ENCODE measurements around the gene ZDHHC14.
"Not testable (repeated sequence)": the region's sequence is repeated elsewhere in the genome, so short reads cannot be mapped to it uniquely, and the experiment has no call there.

The ZDHHC14 gene

DNA sequence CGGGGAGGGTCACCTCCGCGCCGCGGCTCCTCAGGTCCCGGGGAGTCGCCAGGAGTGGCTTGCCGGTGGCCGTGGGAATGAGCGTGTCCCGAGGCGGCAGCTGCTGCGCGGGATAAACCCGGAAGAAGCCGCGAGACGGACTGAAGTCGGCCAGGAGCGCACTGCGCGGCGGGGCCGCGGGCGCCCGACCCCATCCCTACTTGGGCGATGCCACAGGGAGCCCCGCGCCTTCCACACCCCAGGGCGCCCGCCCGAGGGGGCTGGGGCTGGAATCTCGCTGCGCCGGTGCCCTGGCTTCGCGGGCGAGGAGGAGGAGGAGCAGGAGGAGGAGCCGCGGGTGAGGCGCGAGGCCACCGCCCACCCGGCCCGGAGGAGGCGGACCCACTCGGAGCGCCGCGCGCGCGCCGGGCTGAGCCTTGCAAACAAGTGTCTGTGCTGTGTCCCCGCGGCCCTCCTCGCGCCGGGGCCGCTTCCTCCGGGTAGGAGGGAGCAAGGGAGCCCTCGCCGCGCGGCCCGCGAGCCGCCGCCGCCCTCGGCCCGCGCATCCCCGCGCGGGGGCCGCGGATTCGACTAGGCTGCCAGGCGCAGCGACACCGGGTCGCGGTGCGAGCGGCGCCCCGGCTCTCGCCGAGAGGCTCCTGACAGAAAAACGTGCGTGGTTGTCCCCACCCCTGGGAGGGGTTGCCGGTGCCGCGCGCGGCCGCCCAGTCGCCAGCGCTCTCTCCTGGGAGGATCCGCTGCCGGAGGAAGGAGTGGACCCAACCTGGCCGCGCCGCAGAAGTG lies at the start of gene ZDHHC14:
TSS of gene ZDHHC14 (plus strand) at position 412 of the 783 bp plus-strand sequence.
- peak; percentile 87 for DNase-seq (ENCODE audit: low read depth)

DNA sequence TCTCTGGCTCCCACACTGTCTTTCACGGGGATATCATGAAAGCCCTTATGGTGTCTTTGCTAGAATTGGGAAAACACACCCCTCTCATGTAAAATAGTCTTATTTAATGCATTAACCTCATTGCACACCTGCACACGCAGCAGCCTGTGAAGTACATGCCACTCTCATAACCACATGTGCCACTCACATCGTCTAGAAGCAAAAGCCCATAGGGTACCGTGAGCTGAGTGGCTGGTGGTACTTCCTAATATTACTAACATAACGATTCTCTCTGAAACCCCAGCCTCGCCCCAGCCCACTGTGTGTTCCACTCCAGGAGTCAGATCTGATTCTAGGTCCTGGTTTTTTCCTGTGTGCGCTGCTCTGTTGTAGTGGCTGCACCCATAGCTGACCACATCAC lies 48.2 kb upstream of the ZDHHC14 start:
- no peak for DNase-seq (ENCODE audit: low read depth)

GRCh38 chr6:157333537-157333936 lies 47.5 kb upstream of the ZDHHC14 start:
- no peak for DNase-seq (ENCODE audit: low read depth)

- DNase-seq (ENCODE audit: low read depth), result no peak
Measured at GRCh38 chr6:157333956-157334355, 47.0 kb upstream of the ZDHHC14 start.

GRCh38 chr6:157335829-157336228 lies 45.2 kb upstream of the ZDHHC14 start:
- no peak for DNase-seq (ENCODE audit: low read depth)

GRCh38 chr6:157337276-157337675 lies 43.7 kb upstream of the ZDHHC14 start:
- not testable (repeated sequence) for DNase-seq (ENCODE audit: low read depth)

- no peak for DNase-seq (ENCODE audit: low read depth)
Measured at GRCh38 chr6:157337751-157338150, 43.2 kb upstream of the ZDHHC14 start.

- no peak for DNase-seq (ENCODE audit: low read depth)
Measured at GRCh38 chr6:157339432-157339831, 41.6 kb upstream of the ZDHHC14 start.

DNA sequence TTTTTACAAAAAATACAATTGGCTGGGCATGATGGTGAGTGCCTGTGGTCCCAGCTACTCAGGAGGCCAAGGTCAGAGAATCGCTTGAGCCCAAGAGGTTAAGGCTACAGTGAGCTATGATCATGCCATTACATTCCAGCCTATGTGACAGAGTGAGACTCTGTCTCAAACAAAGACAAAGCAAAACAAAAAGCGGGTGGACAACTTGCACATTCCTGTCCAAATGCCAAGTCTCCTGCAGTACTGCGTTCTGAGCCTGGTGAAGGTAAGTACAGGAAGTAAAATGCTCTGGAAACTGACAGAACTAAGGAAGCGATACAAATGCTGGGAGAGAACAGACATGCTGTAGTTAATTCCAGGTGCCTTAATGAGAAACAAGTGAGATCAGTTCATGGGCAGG lies 37.3 kb upstream of the ZDHHC14 start:
- no peak for DNase-seq (ENCODE audit: low read depth)

- no peak for DNase-seq (ENCODE audit: low read depth)
Measured at GRCh38 chr6:157346373-157346772, 34.6 kb upstream of the ZDHHC14 start.

- no peak for DNase-seq (ENCODE audit: low read depth)
Measured at GRCh38 chr6:157358287-157358686, 22.7 kb upstream of the ZDHHC14 start.

DNA sequence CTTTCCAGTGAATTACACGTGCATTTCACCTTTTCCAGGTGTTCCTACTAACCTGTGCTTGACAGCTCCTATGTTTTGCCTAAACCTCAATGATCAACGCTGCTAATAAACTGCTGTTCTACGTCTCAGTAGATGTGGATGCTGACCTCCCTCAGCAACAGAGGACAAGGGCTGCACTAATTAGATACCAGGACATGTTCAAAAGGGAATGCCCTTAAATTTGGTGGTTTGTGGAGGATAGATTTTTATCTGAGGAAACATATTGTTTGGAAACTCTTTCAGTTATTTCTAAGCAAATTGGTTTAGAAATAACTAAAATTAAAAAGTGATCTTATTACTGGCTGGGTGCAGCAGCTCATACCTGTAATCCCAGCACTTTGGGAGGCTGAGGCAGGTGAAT lies 19.1 kb upstream of the ZDHHC14 start:
- DNase-seq (ENCODE audit: low read depth), result no peak

- no peak for DNase-seq (ENCODE audit: low read depth)
Measured at GRCh38 chr6:157364705-157365104, 16.3 kb upstream of the ZDHHC14 start.

DNA sequence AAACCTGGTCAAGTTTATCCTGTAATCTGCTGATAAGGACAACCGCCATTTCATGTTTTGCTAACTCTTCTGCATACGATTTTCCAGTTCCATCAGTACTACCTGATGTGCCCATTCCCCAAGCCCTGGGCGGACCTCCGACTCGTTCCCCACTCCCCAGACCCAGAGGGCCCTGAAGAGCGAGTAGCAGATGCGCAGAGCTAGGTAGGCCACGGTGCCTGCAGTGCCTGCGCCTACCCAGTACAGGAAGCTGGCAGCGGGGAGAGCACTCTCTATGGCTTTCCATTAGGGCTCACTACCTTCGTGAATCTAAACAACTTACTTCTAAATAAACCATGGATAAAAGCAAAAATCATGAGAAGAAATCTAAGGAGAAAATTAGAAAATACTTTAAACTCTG lies 14.3 kb upstream of the ZDHHC14 start:
- DNase-seq (ENCODE audit: low read depth), result no peak

- DNase-seq (ENCODE audit: low read depth), result no peak
Measured at GRCh38 chr6:157368359-157369049, 12.5 kb upstream of the ZDHHC14 start.

GRCh38 chr6:157370755-157371154 lies 10.2 kb upstream of the ZDHHC14 start:
- no peak for DNase-seq (ENCODE audit: low read depth)

DNA sequence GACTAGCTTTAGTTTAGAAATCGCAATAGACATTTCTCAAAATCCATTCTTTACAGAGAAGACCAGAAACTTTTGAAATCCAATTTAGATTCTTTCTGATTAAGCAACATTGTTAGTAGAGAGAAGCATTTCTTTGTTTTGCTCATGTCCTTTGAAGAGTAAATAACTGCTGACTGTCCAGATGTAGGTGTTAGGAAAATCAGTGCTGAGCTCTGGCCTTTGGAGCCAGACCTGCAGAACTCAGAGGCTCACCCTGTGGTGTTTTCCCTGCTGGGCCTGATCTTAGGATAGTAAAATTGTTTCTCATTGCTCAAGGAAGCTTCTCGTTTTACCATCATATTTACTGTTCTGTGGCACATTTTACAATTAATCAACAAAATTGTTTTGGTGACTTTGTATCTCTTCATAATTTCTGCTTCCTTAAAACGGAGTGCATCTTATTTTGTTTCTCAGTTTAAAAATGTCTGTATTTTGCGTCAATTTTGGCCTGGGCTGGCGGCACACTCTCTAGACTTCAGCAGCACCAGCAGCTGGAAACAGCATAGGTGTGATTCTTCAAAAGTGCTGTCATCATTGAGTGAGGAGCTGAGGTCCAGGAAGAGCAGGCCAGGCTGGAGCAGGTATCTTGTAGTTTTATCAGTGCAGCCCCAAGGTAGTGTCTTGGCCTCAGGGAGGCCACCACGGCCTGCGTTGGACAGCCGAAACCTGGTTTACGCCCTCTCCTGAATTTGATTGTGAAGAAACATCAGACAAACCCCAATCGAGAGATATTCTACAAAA lies 8.3 kb upstream of the ZDHHC14 start:
- DNase-seq (ENCODE audit: low read depth), result no peak

DNA sequence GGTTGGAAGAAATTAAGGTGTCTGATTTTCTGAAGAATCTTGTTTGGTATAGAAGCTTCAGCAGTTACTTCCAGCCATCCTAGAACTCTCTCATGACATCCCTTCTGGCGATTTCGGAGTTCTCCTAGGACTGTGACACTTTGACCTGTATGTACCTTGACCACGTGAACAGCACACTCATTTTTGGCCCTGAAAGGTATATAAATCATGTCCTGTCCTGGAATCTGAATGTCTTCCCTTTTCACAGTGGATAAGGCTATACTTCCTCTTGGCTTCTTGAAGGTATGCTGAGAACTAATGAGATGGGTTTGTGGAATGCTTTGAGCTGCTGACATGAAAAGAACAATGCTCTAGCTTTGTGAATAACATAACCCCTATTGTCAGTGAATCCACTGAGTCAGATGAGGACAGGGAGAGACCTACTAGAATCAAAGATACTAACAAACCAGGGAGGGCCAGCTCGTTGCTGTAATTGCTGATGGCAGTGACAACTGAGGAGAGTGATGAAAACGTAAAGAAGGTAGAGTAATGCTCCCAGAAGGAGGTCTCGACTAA lies 6.0 kb upstream of the ZDHHC14 start:
- no peak for DNase-seq (ENCODE audit: low read depth)

DNA sequence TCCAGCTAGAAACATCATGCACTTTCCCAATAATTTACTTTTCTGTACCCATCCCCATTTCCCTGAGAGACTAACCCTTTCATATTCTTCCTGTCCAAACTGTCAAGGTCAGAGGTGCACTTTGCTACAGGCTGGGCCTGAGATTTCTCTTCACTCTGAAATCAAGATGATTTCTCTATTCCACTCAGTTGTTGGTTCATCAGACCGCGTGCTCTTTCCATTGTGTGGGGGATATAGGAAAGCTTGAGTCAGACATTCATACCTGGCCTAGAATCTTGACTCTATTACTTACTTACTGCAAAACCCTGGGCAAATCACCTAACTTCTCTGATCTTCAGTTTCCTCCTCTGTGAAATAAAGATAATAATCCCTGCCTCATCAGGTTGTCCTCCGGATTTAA lies 4.7 kb upstream of the ZDHHC14 start:
- no peak for DNase-seq (ENCODE audit: low read depth)

- no peak for DNase-seq (ENCODE audit: low read depth)
Measured at GRCh38 chr6:157376706-157377230, 4.2 kb upstream of the ZDHHC14 start.

DNA sequence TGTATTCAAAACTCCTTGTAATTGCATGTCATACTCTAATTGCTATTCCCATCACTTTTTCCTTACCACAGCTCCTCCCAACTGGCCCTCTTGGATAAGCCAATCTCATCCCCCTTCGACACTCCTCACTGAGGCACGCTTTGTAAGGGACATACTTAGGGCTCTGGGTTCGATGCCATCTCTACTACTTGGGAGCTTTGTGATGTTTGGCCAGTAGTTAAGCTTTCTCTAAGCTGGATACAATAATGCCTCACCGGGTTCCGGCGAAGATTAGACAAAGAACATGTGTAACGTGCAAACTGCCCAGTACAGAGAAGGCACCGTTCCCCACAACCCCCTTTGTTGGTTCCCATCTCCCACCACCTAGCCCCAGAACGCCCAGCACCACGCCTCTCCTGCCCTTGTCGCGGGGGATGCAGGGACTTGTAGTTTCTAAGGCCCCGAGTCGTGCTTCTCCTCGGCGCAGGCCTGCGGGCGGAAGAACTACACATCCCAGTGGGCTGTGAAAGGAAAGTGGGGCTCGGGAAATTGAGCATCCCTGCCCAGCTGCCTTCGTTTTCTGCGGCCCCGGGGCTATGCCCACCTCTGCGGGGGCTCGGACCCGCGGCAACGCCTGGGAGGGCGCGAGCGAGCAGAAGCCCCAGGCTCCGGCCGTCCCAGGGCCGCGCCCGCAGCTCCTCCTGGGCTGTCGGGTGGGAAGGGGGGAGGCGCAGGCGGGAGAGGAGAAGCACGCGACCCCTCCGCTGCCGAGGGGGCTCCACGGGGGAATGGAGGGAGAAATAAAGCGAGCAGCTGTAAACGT lies 1.1 kb upstream of the ZDHHC14 start:
- DNase-seq (ENCODE audit: low read depth), result peak; percentile 84

DNA sequence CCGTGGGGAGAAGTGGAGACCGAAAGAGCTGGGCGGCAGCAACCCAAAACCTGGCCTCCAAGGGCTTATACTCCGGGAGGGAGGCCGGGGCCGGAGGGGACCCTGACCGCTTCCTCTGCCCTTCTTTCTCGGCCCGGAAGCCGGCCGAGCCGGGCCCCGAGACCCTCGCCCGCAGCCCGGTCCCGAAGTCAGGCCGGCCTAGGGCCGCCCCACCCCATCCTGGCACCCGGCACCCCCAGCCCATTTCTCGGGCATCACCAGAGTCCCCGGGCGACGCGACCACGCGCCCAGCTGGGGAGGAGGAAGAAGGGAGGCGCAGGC lies 572 bp upstream of the ZDHHC14 start:
- DNase-seq (ENCODE audit: low read depth), result no peak

Data from activated T-helper 9 cell treated with anti-CD3 and anti-CD28 coated beads, Interleukin-2, amount 50 U/mL, for 16 hours (primary cell).